H54 (cell line): ENCODE data around the gene SACM1L.

Experiments
- DNase-seq: peaks from one replicate; pipeline ENCODE4 v3.0.0; 2011; ENCODE audit warnings: low spot score, mixed read lengths; ENCODE audit not compliant: insufficient read length
- FAIRE-seq: peaks from 3 replicates; lab custom pipeline; 2011; peaks lifted over from hg19 to GRCh38; lab: Jason Lieb, UNC
- POLR2A ChIP-seq: IDR thresholded peaks from 2 replicates; pipeline ENCODE4 v1.6.1; 2011; ENCODE audit warnings: low read depth, mild to moderate bottlenecking, low read length

The SACM1L gene

GRCh38 chr3:45688882-45689786 lies at the start of gene SACM1L:
Gene SACM1L, plus strand, starts transcription at chr3:45689396. Its CDS starts 70 bp downstream, at chr3:45689466.
- TF ChIP-seq POLR2A, result peak; percentile 93
- FAIRE-seq (peak; percentile 94), DNase-seq (peak; percentile 77)

DNA sequence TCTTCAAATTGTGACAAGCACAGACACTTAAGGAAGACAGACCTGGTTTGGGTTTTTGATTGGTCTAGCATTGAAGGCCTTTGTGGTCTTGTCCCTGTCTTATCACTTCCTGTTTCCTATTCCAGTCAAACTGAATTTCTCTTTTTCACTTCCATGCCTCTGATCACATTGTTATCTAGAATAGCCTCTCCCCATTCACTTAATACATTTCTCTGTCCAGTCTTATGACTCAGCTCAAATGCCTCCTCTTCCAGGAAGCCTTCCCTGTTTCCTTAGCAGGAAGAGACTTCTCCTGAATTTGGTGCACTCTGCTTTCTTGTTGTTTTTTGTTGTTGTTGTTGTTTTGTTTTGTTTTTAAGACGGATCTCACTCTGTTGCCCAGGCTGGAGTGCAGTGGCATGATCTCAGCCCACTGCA lies 49.1 kb upstream of the SACM1L start:
- no peak for TF ChIP-seq POLR2A
- FAIRE-seq (no peak), DNase-seq (no peak)

- no peak for DNase-seq
- FAIRE-seq, result no peak
Measured at GRCh38 chr3:45640724-45641361, 48.4 kb upstream of the SACM1L start.

GRCh38 chr3:45641756-45642155 lies 47.4 kb upstream of the SACM1L start:
- DNase-seq (no peak), FAIRE-seq (no peak)
- TF ChIP-seq POLR2A, result no peak

More at GRCh38 chr3:45640724-45641361, 48.4 kb upstream of the SACM1L start:
- TF ChIP-seq POLR2A, result no peak

DNA sequence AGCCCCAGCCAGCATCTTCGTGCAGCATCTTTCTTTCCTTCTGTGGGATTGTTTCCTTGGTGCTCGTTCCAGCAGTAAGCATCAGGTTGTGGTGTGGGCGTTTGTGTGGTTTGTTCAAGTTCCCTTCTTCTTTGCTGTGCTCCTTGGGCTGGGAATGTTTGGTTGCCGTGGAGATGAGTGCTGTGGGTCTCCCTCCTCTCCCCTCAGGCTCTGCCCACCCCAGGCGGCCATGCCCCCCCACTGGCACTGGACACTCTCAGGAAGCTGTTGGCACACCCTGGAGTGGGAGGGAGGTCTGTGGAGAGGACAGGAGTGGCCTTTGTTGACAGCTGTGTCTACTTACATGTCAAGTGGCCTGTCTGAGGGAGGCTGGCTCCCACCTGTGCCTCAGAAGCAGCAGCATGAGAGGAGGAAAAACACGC lies 46.5 kb upstream of the SACM1L start:
- FAIRE-seq (no peak), DNase-seq (no peak)
- TF ChIP-seq POLR2A, result no peak

DNA sequence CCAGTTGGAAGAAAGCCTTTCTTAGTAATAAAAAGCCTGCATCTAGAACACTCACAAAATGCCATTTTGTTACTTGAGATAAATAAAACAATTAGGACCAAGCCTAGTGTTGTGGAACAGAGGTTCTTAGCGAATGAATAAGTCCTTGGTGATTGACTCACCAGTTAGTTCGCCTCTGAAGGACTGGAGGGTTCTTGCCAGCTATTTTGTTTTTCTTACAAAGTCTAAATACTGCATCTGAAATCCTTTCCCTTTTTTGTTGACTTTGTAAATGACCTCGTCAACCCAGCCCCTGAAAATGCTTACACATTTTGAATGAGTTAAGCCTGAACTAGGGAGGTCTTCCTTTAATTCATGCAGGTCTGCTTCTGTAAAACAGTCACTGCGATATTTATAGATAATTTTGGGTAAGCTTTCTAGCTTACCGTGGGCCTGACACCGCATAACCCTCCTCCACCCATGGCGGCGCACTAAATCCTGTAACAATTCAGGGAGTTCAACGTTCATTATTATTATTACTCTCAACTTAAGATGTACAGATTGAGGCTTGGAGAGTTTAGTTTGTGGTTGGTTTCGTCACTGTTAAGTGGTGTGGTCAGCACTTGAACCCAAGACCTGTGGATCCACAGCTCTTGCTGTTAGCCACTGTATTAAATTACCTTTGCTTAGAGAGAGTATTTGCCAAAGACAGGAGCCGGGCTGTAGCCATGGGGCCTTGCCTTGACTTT lies 45.0 kb upstream of the SACM1L start:
- no peak for TF ChIP-seq POLR2A
- no peak for DNase-seq
- peak; percentile 15 for FAIRE-seq

GRCh38 chr3:45644791-45645201 lies 44.4 kb upstream of the SACM1L start:
- FAIRE-seq, result peak; percentile 58
- no peak for TF ChIP-seq POLR2A
- DNase-seq, result no peak

- no peak for FAIRE-seq
- DNase-seq, result no peak
- TF ChIP-seq POLR2A, result no peak
Measured at GRCh38 chr3:45646051-45646585, 43.1 kb upstream of the SACM1L start.

GRCh38 chr3:45647148-45647619 lies 42.0 kb upstream of the SACM1L start:
- FAIRE-seq (peak; percentile 64), DNase-seq (no peak)
- TF ChIP-seq POLR2A, result no peak

DNA sequence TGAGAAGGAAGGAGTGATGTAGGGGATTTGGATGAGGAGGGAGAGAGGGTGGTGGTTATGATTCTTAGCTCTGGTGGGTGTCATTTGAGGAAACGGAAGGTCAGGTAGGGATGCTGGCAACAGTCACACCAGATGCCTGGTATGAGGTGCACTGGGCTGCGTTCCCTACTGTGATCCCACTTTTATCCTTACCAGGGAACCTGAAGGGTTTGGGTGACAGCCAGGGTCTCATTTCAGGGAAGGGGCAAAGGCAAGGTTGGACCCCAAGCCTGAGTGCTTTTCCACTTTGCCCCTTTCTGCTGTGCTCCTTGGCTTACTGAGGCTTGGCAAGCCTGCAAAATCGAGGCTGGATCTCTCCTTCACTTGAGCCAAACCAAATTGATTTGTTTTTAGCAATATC lies 36.0 kb upstream of the SACM1L start:
- no peak for TF ChIP-seq POLR2A
- no peak for FAIRE-seq
- no peak for DNase-seq

DNA sequence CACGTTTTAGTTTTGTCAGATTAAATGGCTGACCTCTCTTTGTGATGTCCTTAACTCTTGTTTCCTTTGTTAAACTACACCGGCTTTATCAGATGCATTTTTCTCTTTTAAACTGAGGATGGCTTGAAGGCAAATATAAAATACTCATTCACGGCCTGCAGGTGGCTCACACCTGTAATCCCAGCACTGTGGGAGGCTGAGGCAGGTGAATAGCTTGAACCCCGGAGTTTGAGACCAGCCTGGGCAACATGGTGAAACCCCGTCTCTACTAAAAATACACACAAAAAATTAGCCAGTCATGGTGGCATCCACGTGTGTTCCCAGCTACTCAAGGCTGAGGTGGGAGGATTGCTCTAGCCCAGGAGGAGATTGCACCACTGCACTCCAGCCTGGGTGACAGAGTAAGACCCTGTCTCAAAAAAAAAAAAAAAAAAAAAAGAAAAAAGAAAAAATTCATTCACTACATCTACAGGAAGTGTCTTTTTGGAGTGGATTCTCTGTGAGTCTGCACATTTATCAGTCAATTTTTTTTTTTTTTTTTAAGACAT lies 34.7 kb upstream of the SACM1L start:
- DNase-seq, result no peak
- no peak for FAIRE-seq
- TF ChIP-seq POLR2A, result no peak

DNA sequence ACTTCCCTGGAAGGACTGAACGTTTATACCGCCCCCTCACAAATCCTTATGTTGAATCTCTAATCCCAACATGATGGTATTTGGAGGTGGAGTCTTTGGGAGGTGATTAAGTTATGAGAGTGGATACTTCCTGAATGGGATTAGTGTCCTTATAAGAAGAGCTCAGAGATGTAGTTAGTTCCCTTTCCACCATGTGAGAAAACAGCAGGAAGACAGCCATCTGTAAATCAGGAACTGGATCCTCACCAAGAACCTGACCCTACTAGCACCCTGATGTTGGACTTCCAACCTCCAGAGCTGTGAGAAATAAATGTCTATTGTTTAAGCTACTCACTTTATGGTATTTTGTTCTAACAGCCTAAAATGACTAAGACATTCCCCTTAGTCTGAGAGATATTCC lies 33.3 kb upstream of the SACM1L start:
- no peak for TF ChIP-seq POLR2A
- FAIRE-seq (no peak), DNase-seq (no peak)
